ENCODE data around the gene CYP1B1.

Gene CYP1B1

GRCh38 chr2:38074764-38075506 is 1.0 kb downstream of the CYP1B1 start:
- DNase-seq: no peak

- DNase-seq: no peak
Observed at GRCh38 chr2:38074058-38074763, 1.7 kb downstream of the CYP1B1 start.

GRCh38 chr2:38073211-38074057 is 2.5 kb downstream of the CYP1B1 start:
- no peak for DNase-seq

GRCh38 chr2:38070438-38070837 is 5.5 kb downstream of the CYP1B1 start:
- no peak for DNase-seq

GRCh38 chr2:38068234-38068633 is 7.7 kb downstream of the CYP1B1 start:
- DNase-seq: no peak

- no peak for DNase-seq
Observed at GRCh38 chr2:38066421-38067115, 9.4 kb downstream of the CYP1B1 start.

GRCh38 chr2:38065502-38066135 is 10.3 kb downstream of the CYP1B1 start:
- no peak for DNase-seq

GRCh38 chr2:38064801-38065501 is 11.0 kb downstream of the CYP1B1 start:
- DNase-seq: no peak

- no peak for DNase-seq
Observed at GRCh38 chr2:38060236-38061018, 15.5 kb downstream of the CYP1B1 start.

GRCh38 chr2:38057651-38058410 is 18.1 kb downstream of the CYP1B1 start:
- DNase-seq: no peak

- no peak for DNase-seq
Observed at GRCh38 chr2:38056216-38056615, 19.7 kb downstream of the CYP1B1 start.

GRCh38 chr2:38045811-38046210 is 30.1 kb downstream of the CYP1B1 start:
- no peak for DNase-seq

- no peak for DNase-seq
Observed at GRCh38 chr2:38039121-38039910, 36.6 kb downstream of the CYP1B1 start.

GRCh38 chr2:38038682-38039081 is 37.3 kb downstream of the CYP1B1 start:
- no peak for DNase-seq

- no peak for DNase-seq
Observed at GRCh38 chr2:38037757-38038621, 38.0 kb downstream of the CYP1B1 start.

- DNase-seq: no peak
Observed at GRCh38 chr2:38037325-38037724, 38.6 kb downstream of the CYP1B1 start.

- DNase-seq: no peak
Observed at GRCh38 chr2:38035968-38036367, 40.0 kb downstream of the CYP1B1 start.

GRCh38 chr2:38033646-38034045 is 42.3 kb downstream of the CYP1B1 start:
- no peak for DNase-seq

Measured in CD4-positive, alpha-beta T cell treated with Interleukin-17A for 1 hour (primary cell).